DOHH2 (cell line): ENCODE data around the gene RNF223.

Experiments
- CTCF ChIP-seq: fragments of 200-600 bp; sonication (generic); IDR thresholded peaks from one replicate; pipeline ENCODE4 v1.5.1; 2014; ENCODE audit warnings: antibody characterized with exemption, mild to moderate bottlenecking, low read depth, low read length; ENCODE audit not compliant: poor library complexity, severe bottlenecking
- EZH2phosphoT487 ChIP-seq: fragments of 200-600 bp; sonication (generic); IDR thresholded peaks from 2 replicates; pipeline ENCODE4 v1.6.1; 2017; ENCODE audit warnings: borderline replicate concordance, mild to moderate bottlenecking, antibody characterized with exemption, low read length, moderate library complexity, mixed read lengths

GRCh38 chr1:1063945-1064831, 9.9 kb downstream of the RNF223 start:
- TF ChIP-seq CTCF: peak; percentile 90
- no peak for TF ChIP-seq EZH2phosphoT487
